RWPE2 (cell line): ENCODE data around the gene SLFN12L.
A peak's percentile ranks its signal among the peaks of the same experiment; 100 is the strongest.

ENCODE experiments used
- ATAC-seq: fragments of 200-7000 bp; cut with Tn5 transposase; 3 replicates; pipeline ENCODE4 v1.9.1; 2021; ENCODE audit warnings: low read depth
- DNase-seq: peaks from one replicate; pipeline ENCODE4 v3.0.0-alpha.2; 2020; ENCODE audit warnings: low spot score
- H3K27ac ChIP-seq: fragments of 450-650 bp; 2 replicates; pipeline ENCODE4 v1.5.1; 2017; ENCODE audit warnings: mild to moderate bottlenecking; ENCODE audit not compliant: poor library complexity, severe bottlenecking
- H3K27me3 ChIP-seq: fragments of 250-450 bp; sonication (Bioruptor Pico); 2 replicates; pipeline ENCODE4 v1.5.1; 2021; ENCODE audit warnings: mild to moderate bottlenecking, moderate library complexity; ENCODE audit not compliant: insufficient read depth, poor library complexity, severe bottlenecking
- H3K36me3 ChIP-seq: fragments of 250-450 bp; sonication (Bioruptor Pico); 2 replicates; pipeline ENCODE4 v1.5.1; 2020; ENCODE audit warnings: low read depth, mild to moderate bottlenecking, moderate library complexity
- H3K4me1 ChIP-seq: fragments of 250-450 bp; sonication (Bioruptor Pico); 2 replicates; pipeline ENCODE4 v1.5.1; 2021; ENCODE audit warnings: mild to moderate bottlenecking, moderate library complexity; ENCODE audit not compliant: insufficient read depth, poor library complexity, severe bottlenecking
- H3K4me3 ChIP-seq: fragments of 250-450 bp; sonication (Bioruptor Pico); 2 replicates; pipeline ENCODE4 v1.5.1; 2021; ENCODE audit warnings: mild to moderate bottlenecking, moderate library complexity; ENCODE audit not compliant: severe bottlenecking
- H3K9me3 ChIP-seq: fragments of 250-450 bp; sonication (Bioruptor Pico); 2 replicates; pipeline ENCODE4 v1.5.1; 2021; ENCODE audit warnings: mild to moderate bottlenecking, moderate library complexity; ENCODE audit not compliant: severe bottlenecking
- CTCF ChIP-seq: fragments of 450-650 bp; IDR thresholded peaks from one replicate; pipeline ENCODE4 v1.5.1; 2017; ENCODE audit warnings: mild to moderate bottlenecking, moderate library complexity; ENCODE audit not compliant: poor library complexity, severe bottlenecking

SLFN12L gene

GRCh38 chr17:35493040-35493439, 44.4 kb downstream of the SLFN12L start:
- ATAC-seq (no peak), DNase-seq (no peak)
- Histone ChIP-seq H3K36me3 (no peaks in the 10 kb centered on the region), H3K27me3 (peaks cover 100% of the 10 kb centered on the region), H3K27ac (no peak overlapping the region), H3K4me3 (no peak overlapping the region), H3K9me3 (peaks cover 3% of the 10 kb centered on the region), H3K4me1 (no peaks in the 10 kb centered on the region)
- TF ChIP-seq CTCF: no peak

- H3K4me3 ChIP-seq: no peak overlapping the region
- no peaks in the 10 kb centered on the region for H3K36me3 ChIP-seq
- H3K9me3 ChIP-seq: peaks cover 3% of the 10 kb centered on the region
- peaks cover 100% of the 10 kb centered on the region for H3K27me3 ChIP-seq
- ATAC-seq (no peak), DNase-seq (no peak)
- H3K4me1 ChIP-seq: no peaks in the 10 kb centered on the region
- TF ChIP-seq CTCF: no peak
- no peak overlapping the region for H3K27ac ChIP-seq
Observed at GRCh38 chr17:35491417-35491816, 46.1 kb downstream of the SLFN12L start.

GRCh38 chr17:35489944-35490343, 47.5 kb downstream of the SLFN12L start:
- no peak overlapping the region for H3K27ac ChIP-seq
- ATAC-seq (no peak), DNase-seq (no peak)
- H3K9me3 ChIP-seq: peaks cover 3% of the 10 kb centered on the region
- H3K36me3 ChIP-seq: no peaks in the 10 kb centered on the region
- no peak for TF ChIP-seq CTCF
- H3K27me3 ChIP-seq: peaks cover 100% of the 10 kb centered on the region
- no peaks in the 10 kb centered on the region for H3K4me1 ChIP-seq
- H3K4me3 ChIP-seq: no peak overlapping the region

- H3K4me3 ChIP-seq: no peak overlapping the region
- peaks cover 3% of the 10 kb centered on the region for H3K9me3 ChIP-seq
- H3K27ac ChIP-seq: no peak overlapping the region
- ATAC-seq: no peak
- DNase-seq: no peak
- no peak for TF ChIP-seq CTCF
- no peaks in the 10 kb centered on the region for H3K4me1 ChIP-seq
- H3K36me3 ChIP-seq: no peaks in the 10 kb centered on the region
- peaks cover 100% of the 10 kb centered on the region for H3K27me3 ChIP-seq
Observed at GRCh38 chr17:35488991-35489390, 48.5 kb downstream of the SLFN12L start.

- DNase-seq (no peak), ATAC-seq (peak; percentile 54)
- H3K36me3 ChIP-seq: no peaks in the 10 kb centered on the region
- H3K4me1 ChIP-seq: no peaks in the 10 kb centered on the region
- H3K9me3 ChIP-seq: peaks cover 3% of the 10 kb centered on the region
- no peak for TF ChIP-seq CTCF
- H3K4me3 ChIP-seq: peak overlapping the region; percentile 9
- H3K27ac ChIP-seq: no peak overlapping the region
- peaks cover 83% of the 10 kb centered on the region for H3K27me3 ChIP-seq
Observed at GRCh38 chr17:35486920-35487732, 50.4 kb downstream of the SLFN12L start.
